Measurements from ENCODE around the gene REXO1.
A peak's percentile ranks its signal among the peaks of the same experiment; 100 is the strongest.
"Not testable (repeated sequence)": the region's sequence is repeated elsewhere in the genome, so short reads cannot be mapped to it uniquely, and the experiment has no call there.

REXO1 gene, protein sequence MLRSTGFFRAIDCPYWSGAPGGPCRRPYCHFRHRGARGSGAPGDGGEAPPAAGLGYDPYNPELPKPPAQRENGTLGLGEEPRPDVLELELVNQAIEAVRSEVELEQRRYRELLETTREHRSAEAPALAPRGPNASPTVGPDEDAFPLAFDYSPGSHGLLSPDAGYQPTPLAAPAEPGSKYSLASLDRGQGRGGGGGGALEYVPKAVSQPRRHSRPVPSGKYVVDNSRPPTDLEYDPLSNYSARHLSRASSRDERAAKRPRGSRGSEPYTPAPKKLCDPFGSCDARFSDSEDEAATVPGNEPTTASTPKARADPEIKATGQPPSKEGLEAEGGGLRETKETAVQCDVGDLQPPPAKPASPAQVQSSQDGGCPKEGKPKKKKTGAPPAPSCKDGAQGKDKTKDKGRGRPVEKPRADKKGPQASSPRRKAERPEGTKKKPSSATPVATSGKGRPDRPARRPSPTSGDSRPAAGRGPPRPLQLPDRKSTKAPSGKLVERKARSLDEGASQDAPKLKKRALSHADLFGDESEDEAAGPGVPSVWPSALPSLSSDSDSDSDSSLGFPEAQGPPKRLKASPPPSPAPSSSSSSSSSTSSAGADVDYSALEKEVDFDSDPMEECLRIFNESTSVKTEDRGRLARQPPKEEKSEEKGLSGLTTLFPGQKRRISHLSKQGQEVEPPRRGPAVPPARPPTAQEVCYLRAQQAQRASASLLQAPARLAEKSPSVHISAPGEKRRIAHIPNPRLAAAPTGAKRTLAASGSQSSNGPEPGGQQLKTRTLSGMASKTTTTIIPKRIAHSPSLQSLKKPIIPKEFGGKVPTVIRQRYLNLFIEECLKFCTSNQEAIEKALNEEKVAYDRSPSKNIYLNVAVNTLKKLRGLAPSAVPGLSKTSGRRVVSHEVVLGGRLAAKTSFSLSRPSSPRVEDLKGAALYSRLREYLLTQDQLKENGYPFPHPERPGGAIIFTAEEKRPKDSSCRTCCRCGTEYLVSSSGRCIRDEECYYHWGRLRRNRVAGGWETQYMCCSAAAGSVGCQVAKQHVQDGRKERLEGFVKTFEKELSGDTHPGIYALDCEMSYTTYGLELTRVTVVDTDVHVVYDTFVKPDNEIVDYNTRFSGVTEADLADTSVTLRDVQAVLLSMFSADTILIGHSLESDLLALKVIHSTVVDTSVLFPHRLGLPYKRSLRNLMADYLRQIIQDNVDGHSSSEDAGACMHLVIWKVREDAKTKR

DNA sequence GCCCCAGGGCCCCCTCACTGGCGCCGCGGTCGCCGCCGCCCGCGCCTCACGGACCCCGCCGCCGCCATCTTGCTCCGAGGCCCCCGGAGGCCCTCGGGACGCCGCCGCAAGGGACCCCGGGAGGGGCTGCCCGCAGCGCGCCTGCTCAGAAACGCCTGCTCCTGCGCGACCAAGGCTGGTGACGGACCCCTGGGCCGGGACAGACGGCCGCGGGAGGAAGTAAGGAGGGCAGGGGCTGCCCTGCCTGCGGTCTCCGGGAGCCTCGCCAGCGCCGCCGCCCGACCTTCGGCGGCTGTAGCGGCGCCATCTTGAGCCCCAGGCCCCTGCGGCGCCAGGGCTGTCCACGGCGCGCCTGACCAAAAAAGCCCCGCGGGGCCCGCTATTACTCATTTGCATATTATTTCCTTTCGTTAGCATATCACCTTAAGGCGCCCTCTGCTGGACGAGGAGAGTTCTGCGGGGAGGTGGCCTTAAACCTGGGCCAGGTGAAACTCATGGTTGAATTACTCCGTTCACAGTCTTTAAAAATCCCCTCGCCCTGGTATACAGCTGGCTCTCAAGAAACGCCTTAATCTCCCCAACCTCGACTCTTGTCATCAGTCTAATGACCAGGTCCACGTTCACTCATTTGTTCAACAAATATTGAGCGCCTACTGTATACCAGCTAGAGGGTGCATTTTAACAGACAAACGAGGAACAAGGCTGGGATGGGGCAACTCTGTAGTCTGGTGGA is at the start of gene REXO1:
Gene REXO1, minus strand, starts transcription at position 85 of the 733 bp plus-strand sequence. CDS start 125 bp downstream, outside the sequence.
- peak; percentile 91 for DNase-seq (ENCODE audit: low read depth)

DNA sequence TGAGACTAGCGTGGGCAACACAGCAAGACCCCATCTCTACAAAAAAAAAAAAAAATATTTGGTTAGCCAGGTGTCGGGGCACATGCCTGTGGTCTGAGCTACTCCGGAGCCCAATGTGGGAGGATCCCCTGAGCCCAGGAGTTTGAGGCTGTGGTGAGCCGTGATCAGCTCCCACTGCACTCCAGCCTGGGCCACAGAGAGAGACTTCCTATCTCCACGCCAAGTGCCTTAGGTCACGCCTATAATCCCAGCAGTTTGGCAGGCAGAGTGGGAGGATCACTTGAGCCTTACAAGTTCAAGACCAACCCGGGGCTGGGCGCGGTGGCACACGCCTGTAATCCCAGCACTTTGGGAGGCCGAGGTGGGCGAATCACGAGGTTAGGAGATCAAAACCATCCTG is 48.2 kb upstream of the REXO1 start:
- DNase-seq (ENCODE audit: low read depth) = no peak

DNA sequence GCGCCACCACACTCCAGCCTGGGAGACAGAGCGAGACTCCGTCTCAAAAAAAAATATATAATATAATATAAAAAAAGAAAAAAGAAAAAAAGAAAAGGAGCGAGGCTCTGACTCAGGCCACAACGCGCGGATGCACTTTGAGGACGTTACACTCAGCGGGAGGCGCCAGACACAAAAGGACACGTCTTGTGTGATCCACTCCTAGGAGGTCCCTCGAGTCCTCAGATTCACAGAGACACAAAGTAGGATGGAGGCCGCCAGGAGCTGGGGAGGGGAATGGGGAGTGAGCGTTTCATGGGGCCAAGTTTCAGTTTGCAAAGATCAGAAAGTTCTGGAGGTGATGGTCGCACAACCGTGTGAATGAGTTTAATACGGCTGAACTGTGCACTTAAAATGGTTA is 45.5 kb upstream of the REXO1 start:
- no peak for DNase-seq (ENCODE audit: low read depth)

DNA sequence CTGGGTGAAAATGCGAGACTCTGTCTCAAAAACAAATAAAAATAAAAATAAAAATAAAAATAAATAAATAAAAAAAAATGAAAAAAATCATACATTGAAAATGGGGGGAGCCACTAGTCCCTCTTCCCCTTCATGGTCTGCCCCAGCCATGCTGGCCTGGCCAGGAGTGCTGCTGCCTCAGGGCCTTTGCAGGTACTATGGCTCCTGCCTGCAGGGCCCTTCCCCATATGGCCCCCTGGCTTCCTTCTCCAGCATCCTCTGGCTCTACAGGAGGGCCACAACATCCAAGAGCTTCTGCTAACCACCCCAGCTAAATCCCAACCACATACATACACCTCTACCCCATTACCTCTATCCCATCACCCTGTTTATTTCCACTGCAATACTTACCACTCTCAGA is 41.6 kb upstream of the REXO1 start:
- DNase-seq (ENCODE audit: low read depth) = no peak

DNA sequence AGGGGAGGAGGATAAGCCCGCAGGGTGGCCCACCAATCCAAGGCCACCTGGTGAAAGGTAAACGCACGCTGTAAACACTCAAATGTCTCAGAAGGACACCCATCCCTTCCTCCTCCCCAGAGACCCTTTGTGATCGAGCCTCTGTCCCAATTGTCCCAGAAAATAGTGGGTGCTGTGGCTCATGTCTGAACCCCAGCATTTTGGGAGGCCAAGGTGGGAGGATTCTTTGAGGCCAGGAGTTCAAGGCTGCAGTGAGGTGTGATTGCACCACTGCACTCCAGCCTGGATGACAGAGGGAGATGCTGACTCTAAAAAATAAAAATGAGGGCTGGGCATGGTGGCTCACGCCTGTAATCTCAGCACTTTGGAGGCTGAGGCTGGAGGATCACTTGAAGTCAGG is 40.1 kb upstream of the REXO1 start:
- no peak for DNase-seq (ENCODE audit: low read depth)

DNA sequence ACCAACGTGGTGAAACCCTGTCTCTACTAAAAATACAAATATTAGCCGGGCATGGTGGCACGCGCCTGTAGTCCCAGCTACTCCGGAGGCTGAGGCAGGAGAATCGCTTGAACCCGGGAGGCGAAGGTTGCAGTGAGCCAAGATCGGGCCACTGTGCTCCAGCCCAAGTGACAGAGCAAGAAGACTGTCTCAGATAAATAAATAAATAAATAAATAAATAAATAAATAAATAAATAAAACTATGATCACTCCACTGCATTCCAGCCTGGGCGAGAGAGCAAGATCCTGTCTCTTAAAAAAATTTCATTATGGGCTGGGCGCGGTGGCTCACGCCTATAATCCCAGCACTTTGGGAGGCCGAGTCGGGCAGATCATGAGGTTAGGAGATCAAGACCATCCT is 38.1 kb upstream of the REXO1 start:
- DNase-seq (ENCODE audit: low read depth) = not testable (repeated sequence)

DNA sequence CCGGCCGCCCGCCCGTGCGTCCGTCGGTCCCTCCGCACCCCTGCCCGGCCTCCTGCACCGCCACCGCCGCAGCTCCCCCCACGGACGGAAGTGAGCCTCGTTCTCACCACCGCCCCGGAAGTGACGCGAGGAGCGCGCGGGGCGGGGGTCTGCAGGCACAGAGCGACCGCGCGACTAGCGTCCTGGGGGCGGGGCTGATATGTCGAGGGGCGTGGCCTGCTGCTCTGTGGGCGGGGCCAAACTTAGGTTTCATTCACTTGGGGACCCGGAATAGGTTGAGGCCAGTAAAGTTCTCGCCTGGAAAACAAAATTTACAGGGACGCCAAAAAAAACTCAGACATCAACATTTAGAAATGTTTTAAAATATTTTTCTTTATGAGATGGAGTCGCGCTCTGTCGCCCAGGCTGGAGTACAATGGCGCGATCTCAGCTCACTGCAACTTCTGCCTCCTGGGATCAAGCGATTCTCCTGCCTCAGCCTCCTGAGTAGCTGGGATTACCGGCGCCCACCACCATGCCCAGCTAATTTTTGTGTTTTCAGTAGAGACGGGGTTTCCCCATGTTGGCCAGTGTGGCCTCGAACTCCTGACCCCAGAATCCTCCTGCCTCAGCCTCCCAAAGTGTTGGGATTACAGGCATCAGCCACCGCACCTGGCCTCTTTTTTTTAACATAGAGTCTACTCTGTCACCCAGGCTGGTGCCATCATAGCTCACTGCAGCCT is 37.3 kb upstream of the REXO1 start, which contains the start of gene ABHD17A:
Gene ABHD17A, minus strand, starts transcription at position 99 of the 722 bp plus-strand sequence. CDS start 3,930 bp downstream, outside the sequence.
- DNase-seq (ENCODE audit: low read depth) = peak; percentile 91

DNA sequence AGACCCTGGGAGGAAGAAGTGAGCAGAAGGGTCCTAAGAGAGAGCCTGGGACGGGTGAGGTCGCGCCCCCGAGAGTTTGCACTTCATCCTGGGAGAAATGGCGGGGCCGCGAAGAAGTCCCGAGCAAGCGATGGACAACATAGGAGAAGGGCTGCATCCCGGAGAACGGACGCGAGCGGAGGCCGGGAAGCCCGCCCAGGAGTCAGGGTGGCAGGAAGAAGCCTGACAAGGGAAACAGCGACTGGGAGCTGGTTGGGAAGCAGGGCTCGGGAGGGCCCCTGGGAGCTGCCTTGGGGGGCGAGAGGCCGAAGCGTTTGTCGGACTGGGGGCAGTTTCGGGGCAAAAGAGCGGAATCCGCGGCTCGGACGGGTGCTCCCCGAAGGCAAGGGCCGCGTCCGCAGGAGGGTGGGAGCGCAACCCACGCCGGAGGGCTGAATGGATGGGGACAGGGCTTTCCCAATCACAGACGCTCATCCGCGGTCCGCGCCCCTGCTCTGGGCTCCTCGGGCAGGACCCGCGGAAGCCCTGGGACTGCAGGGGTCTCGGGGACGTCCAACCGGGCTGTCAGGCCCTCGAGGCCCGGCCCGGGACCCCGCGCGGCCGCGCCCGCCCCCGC is 36.5 kb upstream of the REXO1 start:
- peak; percentile 43 for DNase-seq (ENCODE audit: low read depth)

DNA sequence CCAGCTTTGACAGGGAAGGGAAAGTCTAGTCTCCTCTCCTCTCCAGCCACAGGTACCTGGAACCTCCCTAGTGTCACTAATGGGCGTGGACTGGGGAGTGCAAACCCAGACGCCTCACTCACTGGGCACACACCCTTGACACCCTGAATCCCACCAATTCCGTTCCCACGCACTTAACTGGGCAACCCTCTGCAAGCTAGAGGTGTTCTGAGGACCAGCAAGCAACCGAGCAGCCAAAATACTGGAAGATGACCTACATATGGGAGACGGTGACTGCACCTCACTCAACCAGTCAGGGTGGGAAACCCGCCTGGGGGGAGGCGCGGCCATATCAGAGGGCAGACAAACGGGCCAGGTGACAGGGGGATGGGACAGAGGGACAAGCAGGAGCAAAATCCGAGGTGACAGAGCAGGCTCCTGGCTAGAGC is 36.0 kb upstream of the REXO1 start:
- no peak for DNase-seq (ENCODE audit: low read depth)

DNA sequence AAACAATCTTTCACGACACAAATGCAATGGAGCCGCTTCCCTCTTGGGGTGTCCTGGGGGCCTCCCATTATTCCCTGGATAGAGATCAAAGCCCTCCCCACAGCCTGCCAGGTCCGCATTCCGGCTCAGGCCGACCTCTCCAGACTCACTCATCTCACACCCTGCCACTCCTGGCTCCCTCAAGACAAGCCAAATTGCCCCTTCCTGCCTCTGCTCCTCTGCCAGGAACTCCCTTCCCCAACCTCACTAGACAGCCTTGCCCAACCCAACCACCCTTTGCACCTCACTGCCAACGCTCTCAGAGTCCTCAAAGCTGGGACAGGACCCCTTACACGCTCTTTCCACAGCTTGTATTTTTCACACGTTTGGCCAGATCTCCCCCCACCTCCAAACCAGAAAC is 35.5 kb upstream of the REXO1 start:
- DNase-seq (ENCODE audit: low read depth) = peak; percentile 15

DNA sequence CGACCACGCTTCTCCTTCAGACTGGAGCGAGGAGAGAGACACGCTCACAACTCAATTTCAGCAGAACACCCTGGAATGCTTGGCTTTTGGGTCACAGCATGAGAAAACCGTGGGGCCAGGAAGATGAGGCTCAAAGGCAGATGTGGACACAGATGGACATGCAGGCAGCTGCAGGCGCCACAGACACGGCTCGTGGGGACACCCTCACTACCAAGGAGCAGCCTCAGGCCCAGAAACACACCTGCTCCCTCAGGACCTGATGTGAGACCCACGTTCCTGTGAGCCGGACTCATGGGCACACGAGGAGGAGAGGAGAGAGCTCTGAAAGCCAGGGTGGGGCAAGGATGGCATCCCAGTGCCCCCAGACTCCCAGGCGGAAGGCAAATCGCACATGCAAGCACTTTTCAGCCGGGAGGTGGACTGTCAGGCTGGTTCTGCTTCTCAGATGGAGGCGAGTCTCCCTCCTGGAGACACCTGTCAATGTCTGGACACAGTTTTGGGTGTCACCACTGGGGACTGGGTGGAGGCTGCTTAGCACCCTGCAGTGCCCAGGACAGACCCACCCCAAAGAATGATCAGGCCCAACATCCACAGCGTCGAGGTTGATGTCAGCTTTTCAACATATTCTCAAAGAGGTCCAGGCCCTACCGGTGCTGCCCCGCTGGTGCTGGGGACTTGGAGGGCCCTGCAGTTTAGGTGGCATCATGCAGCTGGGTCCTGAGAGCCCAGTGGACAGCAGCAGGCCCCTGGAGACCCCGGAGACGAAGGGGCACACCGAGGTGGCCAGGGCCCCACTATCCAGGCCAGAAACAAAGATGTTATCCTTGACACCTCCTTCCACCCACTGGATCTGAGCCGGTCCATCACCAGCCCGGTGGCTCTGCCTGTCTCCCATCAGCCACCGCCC is 34.8 kb upstream of the REXO1 start:
- DNase-seq (ENCODE audit: low read depth) = no peak

DNA sequence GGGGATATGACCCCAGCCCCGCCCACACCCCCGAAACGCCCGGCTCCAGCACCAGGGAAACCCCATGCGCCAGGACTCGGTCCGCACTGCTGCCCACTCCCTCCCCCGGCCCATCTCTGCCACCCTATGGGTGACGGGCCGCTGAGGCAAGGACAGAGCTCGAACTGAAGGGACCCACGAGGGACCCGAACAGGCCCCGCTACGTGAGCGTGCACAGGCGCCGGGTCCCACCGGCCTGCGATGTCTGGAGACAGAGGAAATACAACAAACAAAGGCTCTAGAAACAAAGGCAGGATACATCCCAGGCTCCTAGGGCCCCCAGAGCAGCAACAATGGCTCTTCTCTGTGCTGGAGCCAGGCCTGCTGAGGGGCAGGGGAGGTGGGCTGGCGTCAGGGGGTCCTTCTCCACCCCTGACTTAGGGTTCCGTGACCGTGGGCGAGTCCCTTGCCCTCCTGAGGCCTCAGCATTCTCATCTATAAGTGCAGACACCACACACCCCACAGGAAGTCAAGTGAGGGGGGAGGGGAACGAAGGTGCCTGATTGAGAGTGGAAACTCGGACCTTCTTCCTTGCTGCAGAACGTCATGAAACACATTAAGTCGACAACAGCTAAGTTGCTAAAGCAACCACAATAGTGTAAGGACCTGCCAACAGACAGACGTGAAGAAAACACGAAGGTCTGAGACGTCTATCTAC is 34.0 kb upstream of the REXO1 start:
- no peak for DNase-seq (ENCODE audit: low read depth)

DNA sequence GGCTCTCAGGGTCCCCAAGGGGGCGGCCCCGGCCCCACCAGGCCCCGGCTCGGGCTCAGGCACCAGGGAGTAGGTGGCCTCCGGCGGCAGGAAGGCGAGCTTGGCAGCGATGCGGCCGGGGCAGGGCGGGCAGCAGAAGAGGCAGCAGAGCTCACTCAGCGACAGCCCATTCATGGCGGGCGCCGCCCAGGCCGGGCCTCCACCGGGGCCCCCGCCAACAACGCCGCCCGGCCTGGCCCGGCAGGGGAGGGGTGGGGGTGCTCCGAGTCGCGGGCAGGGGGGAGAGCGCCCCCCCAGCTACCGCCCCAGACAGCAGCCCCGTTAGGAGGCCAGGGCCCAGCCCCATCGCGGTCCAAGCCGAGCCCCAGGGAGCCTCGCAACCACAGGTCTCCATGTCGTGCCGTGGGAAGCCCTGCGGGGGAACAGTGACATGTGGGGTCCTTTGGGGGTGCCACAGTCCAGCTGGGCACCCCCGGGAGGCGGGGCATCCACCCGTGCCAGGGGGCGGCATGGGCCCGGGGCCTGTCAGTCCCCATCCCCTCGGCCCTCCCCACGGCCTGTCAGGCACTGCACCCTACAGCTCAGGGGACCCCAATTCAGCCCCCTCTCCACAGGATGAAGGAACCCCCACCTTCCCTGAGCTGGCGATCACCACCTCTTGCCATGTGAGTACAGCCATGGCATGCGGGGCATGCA is 33.3 kb upstream of the REXO1 start:
- not testable (repeated sequence) for DNase-seq (ENCODE audit: low read depth)

DNA sequence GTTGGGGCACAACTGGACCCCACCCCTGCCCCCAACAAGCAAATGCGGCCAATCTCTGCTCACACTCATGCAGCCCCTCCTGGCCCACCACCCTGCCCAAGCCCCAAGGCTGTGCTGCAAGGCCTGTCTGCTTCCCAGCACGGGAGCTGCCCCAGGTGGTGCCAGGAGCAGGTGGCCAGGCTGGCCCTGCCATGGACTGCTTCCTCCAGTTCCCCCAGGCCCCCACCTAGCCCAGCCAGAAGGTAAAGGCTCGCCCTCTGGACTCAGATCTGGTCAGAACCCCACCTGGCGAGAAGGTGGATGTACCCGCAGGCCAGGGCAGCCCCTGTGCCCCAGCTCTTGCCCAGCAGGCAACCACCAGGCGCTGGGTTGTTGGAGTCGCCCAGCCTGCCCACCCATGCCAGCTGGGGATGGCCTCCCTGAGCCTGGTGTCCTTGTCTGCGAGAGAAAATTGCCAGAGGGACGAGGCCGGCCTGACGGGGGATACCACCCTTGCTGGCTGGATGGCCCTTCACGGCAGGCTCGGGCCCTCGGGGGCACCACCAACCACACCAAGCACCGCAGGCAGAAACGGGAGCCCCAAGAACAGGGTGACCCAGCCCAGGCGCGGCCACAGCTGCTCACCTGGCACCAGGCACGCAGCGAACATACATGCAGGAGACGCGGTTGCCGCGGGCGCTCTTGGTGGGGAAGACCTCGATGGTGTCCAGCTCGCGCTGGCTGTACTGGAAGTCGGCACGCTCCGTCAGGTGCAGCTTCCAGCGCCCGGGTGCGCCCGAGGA is 32.5 kb upstream of the REXO1 start:
- DNase-seq (ENCODE audit: low read depth) = no peak

DNA sequence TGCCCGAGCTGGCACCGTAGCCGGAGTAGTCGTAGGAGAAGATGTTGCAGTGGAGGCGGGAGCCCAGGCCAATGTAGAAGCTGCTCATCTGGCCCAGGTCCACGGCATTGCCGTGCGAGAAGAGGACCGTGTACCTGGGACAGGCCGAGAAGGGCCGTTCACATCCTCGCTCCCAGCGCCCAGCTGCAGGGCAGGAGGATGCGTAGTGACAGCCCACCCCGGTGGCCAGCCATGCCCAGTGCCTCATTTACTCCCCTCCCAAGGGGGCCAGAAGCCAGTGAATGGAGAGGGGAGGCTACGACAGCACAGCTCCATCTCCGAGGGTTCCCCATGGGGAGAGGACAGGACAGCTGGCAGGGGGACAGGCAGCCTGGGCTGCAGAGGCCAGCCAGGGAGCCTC is 31.7 kb upstream of the REXO1 start:
- DNase-seq (ENCODE audit: low read depth) = not testable (repeated sequence)

DNA sequence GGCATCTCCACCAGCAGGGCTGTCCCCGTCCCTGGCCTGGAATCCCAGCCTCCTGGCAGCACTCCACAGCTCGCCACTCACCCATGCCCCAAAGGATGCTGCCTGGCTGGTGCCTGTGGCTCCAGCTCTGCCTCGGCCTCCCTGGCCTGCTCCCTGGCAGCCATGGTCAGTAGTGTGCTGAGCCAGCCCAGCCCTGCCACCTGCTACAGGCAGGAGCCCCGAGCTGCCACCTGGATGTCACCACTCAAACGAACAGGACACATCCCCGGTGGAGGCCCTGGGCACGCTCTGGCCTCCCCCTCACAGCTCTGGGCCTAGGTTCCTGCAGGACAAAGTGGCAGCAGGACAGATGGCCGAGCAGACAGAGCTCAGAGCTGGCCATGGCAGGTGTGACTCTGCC is 30.3 kb upstream of the REXO1 start:
- DNase-seq (ENCODE audit: low read depth) = not testable (repeated sequence)

DNA sequence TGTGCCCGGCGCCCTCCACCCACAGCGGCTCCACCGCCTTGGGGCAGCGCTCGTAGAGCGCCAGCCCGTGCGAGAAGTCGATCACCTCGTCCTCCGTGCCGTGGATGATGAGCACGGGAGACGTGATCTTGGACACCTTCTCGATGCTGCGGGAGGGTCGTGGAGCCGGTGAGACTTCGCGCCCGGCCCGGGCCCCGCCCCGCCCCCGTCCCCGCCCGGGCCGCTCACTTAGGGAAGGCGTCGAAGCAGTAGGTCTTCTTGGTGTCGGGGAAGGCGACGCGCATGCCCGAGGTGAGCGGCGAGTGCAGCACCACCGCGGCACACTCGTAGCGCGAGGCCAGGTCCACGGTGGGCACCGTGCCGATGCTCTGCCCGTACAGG is 29.0 kb upstream of the REXO1 start:
- not testable (repeated sequence) for DNase-seq (ENCODE audit: low read depth)
